HEK293 (cell line): ENCODE results near the gene PRXL2B.

Experiments used
- HOXA7 ChIP-seq: sonication (generic); formaldehyde crosslinking; IDR thresholded peaks from 2 replicates; pipeline ENCODE4 v1.8.1; 2022; ENCODE audit warnings: missing genetic modification reagents, borderline replicate concordance
- PRDM1 ChIP-seq: fragments of 450-650 bp; formaldehyde crosslinking; IDR thresholded peaks from 2 replicates; pipeline ENCODE4; 2016; ENCODE audit warnings: missing biosample characterization, missing genetic modification characterization
- SP2 ChIP-seq: fragments of 450-650 bp; formaldehyde crosslinking; IDR thresholded peaks from 2 replicates; pipeline ENCODE4 v1.5.1; 2016; ENCODE audit warnings: missing biosample characterization, missing genetic modification characterization
- TSHZ1 ChIP-seq: fragments of 450-650 bp; formaldehyde crosslinking; IDR thresholded peaks from 2 replicates; pipeline ENCODE4 v1.5.1; 2016; ENCODE audit warnings: missing biosample characterization, missing genetic modification characterization, borderline replicate concordance
- ZBTB20 ChIP-seq: fragments of 450-650 bp; formaldehyde crosslinking; IDR thresholded peaks from 2 replicates; pipeline ENCODE4 v1.5.1; 2016; ENCODE audit warnings: missing biosample characterization, missing genetic modification characterization
- ZBTB21 ChIP-seq: fragments of 450-650 bp; formaldehyde crosslinking; IDR thresholded peaks from 2 replicates; pipeline ENCODE4 v1.5.1; 2017; ENCODE audit warnings: missing biosample characterization, missing genetic modification characterization
- ZNF121 ChIP-seq: fragments of 450-650 bp; formaldehyde crosslinking; IDR thresholded peaks from 2 replicates; pipeline ENCODE4 v1.5.1; 2016; ENCODE audit warnings: missing biosample characterization, missing genetic modification characterization
- ZNF654 ChIP-seq: fragments of 450-650 bp; formaldehyde crosslinking; IDR thresholded peaks from 2 replicates; pipeline ENCODE4 v1.5.1; 2016; ENCODE audit warnings: low read depth, missing biosample characterization, missing genetic modification characterization
- TF ChIP-seq, protein P1 (sequence below): fragments of 450-650 bp; formaldehyde crosslinking; IDR thresholded peaks from 2 replicates; pipeline ENCODE4 v1.5.1; 2016; ENCODE audit warnings: missing biosample characterization, missing genetic modification characterization
- TF ChIP-seq, protein P2 (sequence below): fragments of 450-650 bp; formaldehyde crosslinking; IDR thresholded peaks from 2 replicates; pipeline ENCODE4 v1.5.1; 2016; ENCODE audit warnings: missing biosample characterization, missing genetic modification characterization
- TF ChIP-seq, protein P3 (sequence below): IDR thresholded peaks from 2 replicates; pipeline ENCODE4 v1.6.1; 2011; ENCODE audit warnings: mild to moderate bottlenecking, low read depth, low read length, borderline replicate concordance
- TF ChIP-seq, protein P4 (sequence below): fragments of 450-650 bp; formaldehyde crosslinking; IDR thresholded peaks from 2 replicates; pipeline ENCODE4 v1.5.1; 2016; ENCODE audit warnings: missing biosample characterization, missing genetic modification characterization

DNA sequence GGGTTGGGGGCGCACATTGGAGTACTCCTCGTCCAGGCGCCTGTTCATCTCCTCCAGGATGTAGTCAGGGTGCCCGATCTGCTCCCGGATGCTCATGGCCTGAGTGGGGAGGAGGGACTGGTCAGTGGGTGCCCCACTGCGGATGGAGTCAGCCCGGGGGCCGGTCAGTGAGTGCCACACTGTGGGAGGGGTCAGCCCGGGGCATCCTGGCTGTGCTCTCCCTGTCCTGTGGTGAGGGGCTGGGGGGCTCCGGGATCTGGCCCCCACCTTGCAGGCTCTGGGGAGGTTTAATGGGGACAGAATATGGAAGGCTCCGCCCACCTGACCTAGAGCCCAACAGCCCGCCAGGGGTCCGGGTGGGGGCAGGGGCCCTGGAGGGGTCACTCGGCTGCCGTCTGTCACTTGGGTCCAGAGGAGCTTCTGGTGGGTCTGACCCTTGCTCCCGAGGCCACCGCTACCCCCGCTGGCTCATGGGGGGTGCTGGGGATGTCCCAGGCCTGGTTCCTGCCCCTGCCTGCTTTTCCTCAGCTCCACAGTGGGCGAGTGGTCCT, 8.8 kb downstream of the PRXL2B start:
- TF ChIP-seq, protein P1, sequence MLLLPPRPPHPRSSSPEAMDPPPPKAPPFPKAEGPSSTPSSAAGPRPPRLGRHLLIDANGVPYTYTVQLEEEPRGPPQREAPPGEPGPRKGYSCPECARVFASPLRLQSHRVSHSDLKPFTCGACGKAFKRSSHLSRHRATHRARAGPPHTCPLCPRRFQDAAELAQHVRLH (tag by site-specific recombination) = no peak
- TF ChIP-seq PRDM1 (tag by site-specific recombination) = no peak
- TF ChIP-seq, protein P2, sequence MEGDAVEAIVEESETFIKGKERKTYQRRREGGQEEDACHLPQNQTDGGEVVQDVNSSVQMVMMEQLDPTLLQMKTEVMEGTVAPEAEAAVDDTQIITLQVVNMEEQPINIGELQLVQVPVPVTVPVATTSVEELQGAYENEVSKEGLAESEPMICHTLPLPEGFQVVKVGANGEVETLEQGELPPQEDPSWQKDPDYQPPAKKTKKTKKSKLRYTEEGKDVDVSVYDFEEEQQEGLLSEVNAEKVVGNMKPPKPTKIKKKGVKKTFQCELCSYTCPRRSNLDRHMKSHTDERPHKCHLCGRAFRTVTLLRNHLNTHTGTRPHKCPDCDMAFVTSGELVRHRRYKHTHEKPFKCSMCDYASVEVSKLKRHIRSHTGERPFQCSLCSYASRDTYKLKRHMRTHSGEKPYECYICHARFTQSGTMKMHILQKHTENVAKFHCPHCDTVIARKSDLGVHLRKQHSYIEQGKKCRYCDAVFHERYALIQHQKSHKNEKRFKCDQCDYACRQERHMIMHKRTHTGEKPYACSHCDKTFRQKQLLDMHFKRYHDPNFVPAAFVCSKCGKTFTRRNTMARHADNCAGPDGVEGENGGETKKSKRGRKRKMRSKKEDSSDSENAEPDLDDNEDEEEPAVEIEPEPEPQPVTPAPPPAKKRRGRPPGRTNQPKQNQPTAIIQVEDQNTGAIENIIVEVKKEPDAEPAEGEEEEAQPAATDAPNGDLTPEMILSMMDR (tag by site-specific recombination) = no peak
- TF ChIP-seq, protein P3, sequence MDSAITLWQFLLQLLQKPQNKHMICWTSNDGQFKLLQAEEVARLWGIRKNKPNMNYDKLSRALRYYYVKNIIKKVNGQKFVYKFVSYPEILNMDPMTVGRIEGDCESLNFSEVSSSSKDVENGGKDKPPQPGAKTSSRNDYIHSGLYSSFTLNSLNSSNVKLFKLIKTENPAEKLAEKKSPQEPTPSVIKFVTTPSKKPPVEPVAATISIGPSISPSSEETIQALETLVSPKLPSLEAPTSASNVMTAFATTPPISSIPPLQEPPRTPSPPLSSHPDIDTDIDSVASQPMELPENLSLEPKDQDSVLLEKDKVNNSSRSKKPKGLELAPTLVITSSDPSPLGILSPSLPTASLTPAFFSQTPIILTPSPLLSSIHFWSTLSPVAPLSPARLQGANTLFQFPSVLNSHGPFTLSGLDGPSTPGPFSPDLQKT = no peak
- no peak for TF ChIP-seq SP2 (tag by site-specific recombination)
- no peak for TF ChIP-seq ZBTB20 (tag by site-specific recombination)
- TF ChIP-seq ZNF121 = no peak
- no peak for TF ChIP-seq ZNF654 (tag by site-specific recombination)
- no peak for TF ChIP-seq HOXA7
- TF ChIP-seq TSHZ1 (tag by site-specific recombination) = no peak
- TF ChIP-seq ZBTB21 = no peak
- TF ChIP-seq, protein P4, sequence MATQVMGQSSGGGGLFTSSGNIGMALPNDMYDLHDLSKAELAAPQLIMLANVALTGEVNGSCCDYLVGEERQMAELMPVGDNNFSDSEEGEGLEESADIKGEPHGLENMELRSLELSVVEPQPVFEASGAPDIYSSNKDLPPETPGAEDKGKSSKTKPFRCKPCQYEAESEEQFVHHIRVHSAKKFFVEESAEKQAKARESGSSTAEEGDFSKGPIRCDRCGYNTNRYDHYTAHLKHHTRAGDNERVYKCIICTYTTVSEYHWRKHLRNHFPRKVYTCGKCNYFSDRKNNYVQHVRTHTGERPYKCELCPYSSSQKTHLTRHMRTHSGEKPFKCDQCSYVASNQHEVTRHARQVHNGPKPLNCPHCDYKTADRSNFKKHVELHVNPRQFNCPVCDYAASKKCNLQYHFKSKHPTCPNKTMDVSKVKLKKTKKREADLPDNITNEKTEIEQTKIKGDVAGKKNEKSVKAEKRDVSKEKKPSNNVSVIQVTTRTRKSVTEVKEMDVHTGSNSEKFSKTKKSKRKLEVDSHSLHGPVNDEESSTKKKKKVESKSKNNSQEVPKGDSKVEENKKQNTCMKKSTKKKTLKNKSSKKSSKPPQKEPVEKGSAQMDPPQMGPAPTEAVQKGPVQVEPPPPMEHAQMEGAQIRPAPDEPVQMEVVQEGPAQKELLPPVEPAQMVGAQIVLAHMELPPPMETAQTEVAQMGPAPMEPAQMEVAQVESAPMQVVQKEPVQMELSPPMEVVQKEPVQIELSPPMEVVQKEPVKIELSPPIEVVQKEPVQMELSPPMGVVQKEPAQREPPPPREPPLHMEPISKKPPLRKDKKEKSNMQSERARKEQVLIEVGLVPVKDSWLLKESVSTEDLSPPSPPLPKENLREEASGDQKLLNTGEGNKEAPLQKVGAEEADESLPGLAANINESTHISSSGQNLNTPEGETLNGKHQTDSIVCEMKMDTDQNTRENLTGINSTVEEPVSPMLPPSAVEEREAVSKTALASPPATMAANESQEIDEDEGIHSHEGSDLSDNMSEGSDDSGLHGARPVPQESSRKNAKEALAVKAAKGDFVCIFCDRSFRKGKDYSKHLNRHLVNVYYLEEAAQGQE (tag by site-specific recombination) = no peak
